K562 (cell line): ENCODE results near the gene ADGRD1. TPM values are rescaled to one million over a fixed set of nuclear protein-coding genes. Genes with fewer than 3 reads are reported as not detected.

ENCODE experiments used
- ATAC-seq: fragments of 200-7000 bp; cut with Tn5 transposase; 3 replicates; pipeline ENCODE4 v1.9.1; 2020; ENCODE audit warnings: moderate library complexity
- BruUV-seq: library from RNA; stranded (reverse); fragments of 400-500 nt; replicated peaks from 2 replicates; lab custom pipeline; 2021; lab: Mats Ljungman, UMichigan
- CTCF ChIA-PET: fragments of 300-600 bp; formaldehyde crosslinking; extraction: SDS; loops from one replicate; lab custom pipeline; 2021; ENCODE audit warnings: low intra/inter-chr PET ratio; lab: Yijun Ruan, JAX
- POLR2A ChIA-PET: fragments of 300-600, 350-650 bp; sonication (Branson Sonifier 250); formaldehyde crosslinking; extraction: SDS; loops from one replicate; lab custom pipeline; 2021; ENCODE audit warnings: antibody characterized with exemption, inconsistent platforms; lab: Yijun Ruan, JAX
- DNase-seq, 4 experiments: peaks; one replicate each; pipeline versions ENCODE4 v3.0.0 to v3.0.0-alpha.2; 2011 to 2018; ENCODE audit warnings: low spot score in 3 of 4, mixed read lengths in 3 of 4; ENCODE audit errors: extremely low read depth in 1 of 4
- FAIRE-seq: peaks from 2 replicates; lab custom pipeline; 2011; peaks lifted over from hg19 to GRCh38; lab: Jason Lieb, UNC
- H2AFZ ChIP-seq: 2 replicates; pipeline ENCODE4 v1.6.0; 2011; ENCODE audit warnings: low read depth, low read length, control low read depth, inconsistent platforms
- H3K27ac ChIP-seq: fragments of 200-600 bp; 3 replicates; pipeline ENCODE4 v1.8.0; 2011; ENCODE audit warnings: low read depth, mild to moderate bottlenecking, control low read depth, inconsistent platforms, low read length, moderate library complexity, mixed read lengths; ENCODE audit errors: extremely low read depth
- H3K27me3 ChIP-seq, 2 experiments: fragments of 300-600 bp in 1 of 2; 2 replicates in 1 of 2; 3 replicates in 1 of 2; pipeline versions ENCODE4 v1.6.0 to v1.8.0; 2011; ENCODE audit warnings: inconsistent platforms in 2 of 2, low read length in 2 of 2, mild to moderate bottlenecking in 1 of 2, mixed read lengths in 1 of 2, moderate library complexity in 1 of 2; ENCODE audit not compliant: control insufficient read depth in 2 of 2, insufficient read depth in 2 of 2
- H3K36me3 ChIP-seq: fragments of 300-600 bp; 3 replicates; pipeline ENCODE4 v1.8.0; 2011; ENCODE audit warnings: mild to moderate bottlenecking, low read length, inconsistent platforms; ENCODE audit not compliant: control insufficient read depth, insufficient read depth
- H3K4me1 ChIP-seq, 2 experiments: fragments of 200-600 bp in 1 of 2; replicated peaks in 1 of 2; 2 replicates in 1 of 2; 3 replicates in 1 of 2; pipeline versions ENCODE4 v1.5.1 to v1.8.0; 2011; ENCODE audit warnings: inconsistent platforms in 2 of 2, low read length in 2 of 2, mild to moderate bottlenecking in 1 of 2, mixed read lengths in 1 of 2, moderate library complexity in 1 of 2; ENCODE audit not compliant: control insufficient read depth in 2 of 2, insufficient read depth in 2 of 2
- H3K4me2 ChIP-seq: 2 replicates; pipeline ENCODE4 v1.6.1; 2011; ENCODE audit warnings: low read length, control low read depth, inconsistent platforms, mixed read lengths; ENCODE audit not compliant: insufficient read depth
- H3K4me3 ChIP-seq: fragments of 200-600 bp; sonication (generic), shearing (Covaris generic); 2 replicates; pipeline ENCODE4 v1.5.1; 2016; ENCODE audit warnings: control low read depth, inconsistent platforms
- H3K79me2 ChIP-seq: fragments of 200-600 bp; 3 replicates; pipeline ENCODE4 v1.8.0; 2011; ENCODE audit warnings: low read length, inconsistent platforms; ENCODE audit not compliant: control insufficient read depth, insufficient read depth
- H3K9ac ChIP-seq, 2 experiments: 2 replicates each; pipeline versions ENCODE4 v1.6.0 to v1.6.1; 2011; ENCODE audit warnings: low read depth in 2 of 2, low read length in 2 of 2, control low read depth in 1 of 2, inconsistent platforms in 1 of 2, mild to moderate bottlenecking in 1 of 2, mixed read lengths in 1 of 2; ENCODE audit not compliant: insufficient read depth in 1 of 2
- H3K9me1 ChIP-seq: one replicate; pipeline ENCODE4 v1.6.0; 2011; ENCODE audit warnings: inconsistent platforms, mild to moderate bottlenecking, low read length, moderate library complexity; ENCODE audit not compliant: control insufficient read depth, insufficient read depth
- H3K9me3 ChIP-seq: replicated peaks from 2 replicates; pipeline ENCODE4 v1.5.1; 2011; ENCODE audit warnings: low read depth, low read length, inconsistent platforms; ENCODE audit not compliant: control insufficient read depth, insufficient read depth
- H4K20me1 ChIP-seq: replicated peaks from 2 replicates; pipeline ENCODE4 v1.6.1; 2011; ENCODE audit warnings: low read length, inconsistent platforms, mixed read lengths; ENCODE audit not compliant: control insufficient read depth, insufficient read depth
- BDP1 ChIP-seq: IDR thresholded peaks from 3 replicates; pipeline ENCODE4 v1.6.1; 2011; ENCODE audit not compliant: insufficient read length, insufficient read depth
- ZNF24 ChIP-seq: fragments of 450-650 bp; IDR thresholded peaks from 2 replicates; pipeline ENCODE4 v1.6.1; 2016
- WGBS: fragments of 100-300 bp; shearing (Covaris generic); methylation state at CpG from one replicate; pipeline ENCODE4 v1.1.6; 2016; ENCODE audit warnings: low coverage, mixed read lengths; ENCODE audit not compliant: insufficient coverage; ENCODE audit errors: missing lambda C conversion rate; 5-methylcytosine and 5-hydroxymethylcytosine counted together
- in situ Hi-C: fragments of 300-500 bp; cut with MboI; formaldehyde crosslinking; loops from 4 replicates; pipeline ENCODE4 v1.15.0; 2018; ENCODE audit warnings: inconsistent platforms, mixed read lengths
- intact Hi-C: fragments of 100-400 bp; cut with micrococcal nuclease; formaldehyde crosslinking; loops from 2 replicates; pipeline ENCODE4 v1.14.2; 2022
- polyA plus RNA-seq, 8 experiments: library from polyadenylated mRNA; depleted of rRNA in 4 of 8; stranded (reverse) in 5 of 8; unstranded in 3 of 8; fragments of >200 nt; fragmentation: Nextera tagmentation in 2 of 8; fragmentation: Illumina TruSeq in 1 of 8; extraction: Ambion mirVana in 2 of 8; extraction: Trizol in 1 of 8; gene quantifications; 2 replicates each; pipeline versions ENCODE4 v1.2.1 to v1.2.3, GENCODE V29; 2011 to 2014; ENCODE audit warnings: inconsistent platforms in 1 of 8, missing spikeins in 1 of 8
- total RNA-seq, 7 experiments: library from RNA; depleted of rRNA in 6 of 7; stranded (reverse); fragments of >200 nt in 6 of 7; fragmentation: Illumina TruSeq in 2 of 7; extraction: Trizol in 2 of 7; gene quantifications; 2 replicates each; pipeline versions ENCODE4 v1.2.1 to v1.2.3, GENCODE V29; 2011 to 2021; ENCODE audit warnings: low replicate concordance in 1 of 7
- TF ChIP-seq, protein P1 (sequence below): fragments of 450-650 bp; IDR thresholded peaks from 2 replicates; pipeline ENCODE4 v1.6.1; 2016; ENCODE audit warnings: mild to moderate bottlenecking, moderate library complexity

The ADGRD1 gene
- total and polyA plus RNA-seq, 9 of the 15 experiments (the other 6 are each of a cell fraction or from before 2014, with no cell fraction given) = 1.7 to 11.7 (median 3.3) TPM

DNA sequence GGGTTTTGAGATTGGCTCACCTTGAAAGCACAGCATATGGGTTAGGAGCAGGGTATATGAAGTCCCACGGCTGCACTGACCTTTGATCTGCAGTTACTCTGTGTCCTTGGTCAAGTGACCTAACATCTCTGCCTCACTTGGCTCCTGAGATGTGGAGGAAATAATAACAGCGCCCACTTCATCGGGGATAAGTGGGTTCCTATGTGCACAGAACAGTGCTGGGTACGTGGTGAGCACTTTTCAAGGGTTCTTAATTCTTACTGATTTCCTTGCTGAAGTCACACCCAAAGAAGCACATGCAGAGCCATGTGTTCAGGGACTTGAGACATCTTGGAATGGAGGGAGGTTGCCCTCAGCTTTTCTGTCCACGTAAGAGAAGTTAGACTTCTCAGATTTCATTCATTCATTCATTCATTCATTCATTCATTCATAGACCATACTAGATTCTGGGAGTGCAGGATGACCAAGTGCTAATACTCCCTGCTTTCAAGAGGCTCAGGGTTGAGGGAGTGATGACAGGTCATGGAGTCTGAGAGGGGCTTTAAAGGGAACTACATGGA, 39.4 kb downstream of the ADGRD1 start:
- no peak for DNase-seq
- no peak for ATAC-seq
- ChIA-PET CTCF (no interaction called here), POLR2A (interaction anchor here (0.6 to 0.7 kb wide), 2 partner anchors 9 to 1277 kb away, joined by 3 read pairs; no protein-coding TSS in a partner anchor)
- intact Hi-C loops = no loop called here
- FAIRE-seq = no peak
- Histone ChIP-seq H3K9me1 (peaks cover 2% of the 10 kb centered on the region), H3K9ac (no peak overlapping the region), H3K4me1 (peaks cover 0 to 12% of the 10 kb centered on the region in 2 experiments; a peak in 3 of 5 replicates), H3K9me3 (no peaks in the 10 kb centered on the region), H4K20me1 (no peaks in the 10 kb centered on the region), H3K4me2 (no peak overlapping the region; the same call in 1 of the 2 replicates), H3K27ac (no peak overlapping the region), H3K27me3 (peaks cover 5 to 29% of the 10 kb centered on the region in 2 experiments; a peak in 4 of 5 replicates), H3K4me3 (no peak overlapping the region), H3K36me3 (no peaks in the 10 kb centered on the region), H3K79me2 (no peaks in the 10 kb centered on the region), H2AFZ (no peak overlapping the region)
- WGBS = 37% methylated on average over 5 of the region's 5 CpGs
- no TSS peak for BruUV-seq
- in situ Hi-C loops = no loop called here
- TF ChIP-seq ZNF24 = peak; percentile 92
- no peak for TF ChIP-seq BDP1
- TF ChIP-seq, protein P1, sequence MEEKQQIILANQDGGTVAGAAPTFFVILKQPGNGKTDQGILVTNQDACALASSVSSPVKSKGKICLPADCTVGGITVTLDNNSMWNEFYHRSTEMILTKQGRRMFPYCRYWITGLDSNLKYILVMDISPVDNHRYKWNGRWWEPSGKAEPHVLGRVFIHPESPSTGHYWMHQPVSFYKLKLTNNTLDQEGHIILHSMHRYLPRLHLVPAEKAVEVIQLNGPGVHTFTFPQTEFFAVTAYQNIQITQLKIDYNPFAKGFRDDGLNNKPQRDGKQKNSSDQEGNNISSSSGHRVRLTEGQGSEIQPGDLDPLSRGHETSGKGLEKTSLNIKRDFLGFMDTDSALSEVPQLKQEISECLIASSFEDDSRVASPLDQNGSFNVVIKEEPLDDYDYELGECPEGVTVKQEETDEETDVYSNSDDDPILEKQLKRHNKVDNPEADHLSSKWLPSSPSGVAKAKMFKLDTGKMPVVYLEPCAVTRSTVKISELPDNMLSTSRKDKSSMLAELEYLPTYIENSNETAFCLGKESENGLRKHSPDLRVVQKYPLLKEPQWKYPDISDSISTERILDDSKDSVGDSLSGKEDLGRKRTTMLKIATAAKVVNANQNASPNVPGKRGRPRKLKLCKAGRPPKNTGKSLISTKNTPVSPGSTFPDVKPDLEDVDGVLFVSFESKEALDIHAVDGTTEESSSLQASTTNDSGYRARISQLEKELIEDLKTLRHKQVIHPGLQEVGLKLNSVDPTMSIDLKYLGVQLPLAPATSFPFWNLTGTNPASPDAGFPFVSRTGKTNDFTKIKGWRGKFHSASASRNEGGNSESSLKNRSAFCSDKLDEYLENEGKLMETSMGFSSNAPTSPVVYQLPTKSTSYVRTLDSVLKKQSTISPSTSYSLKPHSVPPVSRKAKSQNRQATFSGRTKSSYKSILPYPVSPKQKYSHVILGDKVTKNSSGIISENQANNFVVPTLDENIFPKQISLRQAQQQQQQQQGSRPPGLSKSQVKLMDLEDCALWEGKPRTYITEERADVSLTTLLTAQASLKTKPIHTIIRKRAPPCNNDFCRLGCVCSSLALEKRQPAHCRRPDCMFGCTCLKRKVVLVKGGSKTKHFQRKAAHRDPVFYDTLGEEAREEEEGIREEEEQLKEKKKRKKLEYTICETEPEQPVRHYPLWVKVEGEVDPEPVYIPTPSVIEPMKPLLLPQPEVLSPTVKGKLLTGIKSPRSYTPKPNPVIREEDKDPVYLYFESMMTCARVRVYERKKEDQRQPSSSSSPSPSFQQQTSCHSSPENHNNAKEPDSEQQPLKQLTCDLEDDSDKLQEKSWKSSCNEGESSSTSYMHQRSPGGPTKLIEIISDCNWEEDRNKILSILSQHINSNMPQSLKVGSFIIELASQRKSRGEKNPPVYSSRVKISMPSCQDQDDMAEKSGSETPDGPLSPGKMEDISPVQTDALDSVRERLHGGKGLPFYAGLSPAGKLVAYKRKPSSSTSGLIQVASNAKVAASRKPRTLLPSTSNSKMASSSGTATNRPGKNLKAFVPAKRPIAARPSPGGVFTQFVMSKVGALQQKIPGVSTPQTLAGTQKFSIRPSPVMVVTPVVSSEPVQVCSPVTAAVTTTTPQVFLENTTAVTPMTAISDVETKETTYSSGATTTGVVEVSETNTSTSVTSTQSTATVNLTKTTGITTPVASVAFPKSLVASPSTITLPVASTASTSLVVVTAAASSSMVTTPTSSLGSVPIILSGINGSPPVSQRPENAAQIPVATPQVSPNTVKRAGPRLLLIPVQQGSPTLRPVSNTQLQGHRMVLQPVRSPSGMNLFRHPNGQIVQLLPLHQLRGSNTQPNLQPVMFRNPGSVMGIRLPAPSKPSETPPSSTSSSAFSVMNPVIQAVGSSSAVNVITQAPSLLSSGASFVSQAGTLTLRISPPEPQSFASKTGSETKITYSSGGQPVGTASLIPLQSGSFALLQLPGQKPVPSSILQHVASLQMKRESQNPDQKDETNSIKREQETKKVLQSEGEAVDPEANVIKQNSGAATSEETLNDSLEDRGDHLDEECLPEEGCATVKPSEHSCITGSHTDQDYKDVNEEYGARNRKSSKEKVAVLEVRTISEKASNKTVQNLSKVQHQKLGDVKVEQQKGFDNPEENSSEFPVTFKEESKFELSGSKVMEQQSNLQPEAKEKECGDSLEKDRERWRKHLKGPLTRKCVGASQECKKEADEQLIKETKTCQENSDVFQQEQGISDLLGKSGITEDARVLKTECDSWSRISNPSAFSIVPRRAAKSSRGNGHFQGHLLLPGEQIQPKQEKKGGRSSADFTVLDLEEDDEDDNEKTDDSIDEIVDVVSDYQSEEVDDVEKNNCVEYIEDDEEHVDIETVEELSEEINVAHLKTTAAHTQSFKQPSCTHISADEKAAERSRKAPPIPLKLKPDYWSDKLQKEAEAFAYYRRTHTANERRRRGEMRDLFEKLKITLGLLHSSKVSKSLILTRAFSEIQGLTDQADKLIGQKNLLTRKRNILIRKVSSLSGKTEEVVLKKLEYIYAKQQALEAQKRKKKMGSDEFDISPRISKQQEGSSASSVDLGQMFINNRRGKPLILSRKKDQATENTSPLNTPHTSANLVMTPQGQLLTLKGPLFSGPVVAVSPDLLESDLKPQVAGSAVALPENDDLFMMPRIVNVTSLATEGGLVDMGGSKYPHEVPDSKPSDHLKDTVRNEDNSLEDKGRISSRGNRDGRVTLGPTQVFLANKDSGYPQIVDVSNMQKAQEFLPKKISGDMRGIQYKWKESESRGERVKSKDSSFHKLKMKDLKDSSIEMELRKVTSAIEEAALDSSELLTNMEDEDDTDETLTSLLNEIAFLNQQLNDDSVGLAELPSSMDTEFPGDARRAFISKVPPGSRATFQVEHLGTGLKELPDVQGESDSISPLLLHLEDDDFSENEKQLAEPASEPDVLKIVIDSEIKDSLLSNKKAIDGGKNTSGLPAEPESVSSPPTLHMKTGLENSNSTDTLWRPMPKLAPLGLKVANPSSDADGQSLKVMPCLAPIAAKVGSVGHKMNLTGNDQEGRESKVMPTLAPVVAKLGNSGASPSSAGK = peak; percentile 10; the same call in 1 of the 2 replicates
